ENCODE data around the gene EMP2. TPM values are rescaled to one million over a fixed set of nuclear protein-coding genes. Genes with fewer than 3 reads are reported as not detected.

The EMP2 gene
- total and polyA plus RNA-seq, 8 donors: 10.7 to 60.9 (median 38.8) TPM

DNA sequence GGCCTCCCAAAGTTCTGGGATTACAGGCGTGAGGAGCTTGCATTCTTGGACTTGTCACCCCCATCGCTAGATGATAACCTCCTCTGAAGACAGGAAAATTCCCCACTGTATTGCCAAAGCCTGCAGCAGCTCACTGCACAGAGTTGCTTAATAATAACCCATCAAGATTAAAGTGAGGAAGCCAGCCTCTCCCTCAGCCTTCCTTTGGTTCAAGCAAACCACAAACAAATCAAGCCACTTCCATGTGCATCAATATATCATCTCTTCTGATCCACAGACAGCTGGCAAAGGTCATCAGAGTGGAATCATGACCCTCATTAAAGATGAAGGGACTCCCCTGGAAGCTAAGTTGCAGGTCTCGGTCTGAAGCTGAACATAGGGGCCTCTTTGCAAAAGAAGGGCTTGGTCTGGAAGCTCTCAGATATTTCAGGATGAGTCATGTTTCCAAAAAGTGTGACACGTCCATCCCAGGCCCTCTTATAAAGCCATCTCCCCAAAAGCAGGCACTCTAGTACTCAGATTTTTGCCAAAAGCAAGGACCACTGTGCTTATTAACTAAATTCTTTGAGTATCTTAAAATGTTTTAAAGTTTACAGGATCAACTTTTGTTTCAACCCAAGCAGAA, 4.8 kb downstream of the EMP2 start:
- Histone ChIP-seq H3K9me3 (no peaks in the 10 kb centered on the region), H3K27ac (peak overlapping the region in 3 of 5 donors; percentile 93 to 97 (median 97)), H3K4me3 (no peak overlapping the region), H3K27me3 (peaks cover 0 to 14% (median 0%) of the 10 kb centered on the region in 3 donors), H3K36me3 (peaks cover 0 to 9% (median 2%) of the 10 kb centered on the region in 4 donors), H3K4me1 (peaks cover 33 to 63% (median 47%) of the 10 kb centered on the region in 4 donors)
- intact Hi-C loops (cut with DNase I; ENCODE audit: low total_unique reads): no loop called here
- DNase-seq: no peak
- TF ChIP-seq, protein P1, sequence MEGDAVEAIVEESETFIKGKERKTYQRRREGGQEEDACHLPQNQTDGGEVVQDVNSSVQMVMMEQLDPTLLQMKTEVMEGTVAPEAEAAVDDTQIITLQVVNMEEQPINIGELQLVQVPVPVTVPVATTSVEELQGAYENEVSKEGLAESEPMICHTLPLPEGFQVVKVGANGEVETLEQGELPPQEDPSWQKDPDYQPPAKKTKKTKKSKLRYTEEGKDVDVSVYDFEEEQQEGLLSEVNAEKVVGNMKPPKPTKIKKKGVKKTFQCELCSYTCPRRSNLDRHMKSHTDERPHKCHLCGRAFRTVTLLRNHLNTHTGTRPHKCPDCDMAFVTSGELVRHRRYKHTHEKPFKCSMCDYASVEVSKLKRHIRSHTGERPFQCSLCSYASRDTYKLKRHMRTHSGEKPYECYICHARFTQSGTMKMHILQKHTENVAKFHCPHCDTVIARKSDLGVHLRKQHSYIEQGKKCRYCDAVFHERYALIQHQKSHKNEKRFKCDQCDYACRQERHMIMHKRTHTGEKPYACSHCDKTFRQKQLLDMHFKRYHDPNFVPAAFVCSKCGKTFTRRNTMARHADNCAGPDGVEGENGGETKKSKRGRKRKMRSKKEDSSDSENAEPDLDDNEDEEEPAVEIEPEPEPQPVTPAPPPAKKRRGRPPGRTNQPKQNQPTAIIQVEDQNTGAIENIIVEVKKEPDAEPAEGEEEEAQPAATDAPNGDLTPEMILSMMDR (IDR thresholded peaks at IDR 0.05): no peak
- TF ChIP-seq POLR2A (IDR thresholded peaks at IDR 0.05): no peak
- TF ChIP-seq POLR2AphosphoS5 (IDR thresholded peaks at IDR 0.05): no peak
- no peak for TF ChIP-seq EP300 (IDR thresholded peaks at IDR 0.05)
- 68 to 78% (median 73%) methylated on average over 4 of the region's 4 CpGs for WGBS, 5 donors

GRCh38 chr16:10572611-10573010, 7.8 kb downstream of the EMP2 start:
- intact Hi-C loops (cut with DNase I; ENCODE audit: low total_unique reads): no loop called here
- H3K27me3 ChIP-seq: no peaks in the 10 kb centered on the region
- DNase-seq: no peak
- TF ChIP-seq POLR2A (IDR thresholded peaks at IDR 0.05) (no peak), EP300 (IDR thresholded peaks at IDR 0.05) (no peak), POLR2AphosphoS5 (IDR thresholded peaks at IDR 0.05) (no peak)
- TF ChIP-seq, protein P1 (IDR thresholded peaks at IDR 0.05): no peak
- no peak overlapping the region for H3K4me3 ChIP-seq
- peaks cover 15 to 57% (median 28%) of the 10 kb centered on the region in 4 donors for H3K4me1 ChIP-seq
- H3K9me3 ChIP-seq: no peaks in the 10 kb centered on the region
- WGBS, 5 donors: 78 to 84% (median 82%) methylated on average over 3 of the region's 3 CpGs
- H3K36me3 ChIP-seq: peaks cover 0 to 9% (median 2%) of the 10 kb centered on the region in 4 donors
- no peak overlapping the region for H3K27ac ChIP-seq

DNA sequence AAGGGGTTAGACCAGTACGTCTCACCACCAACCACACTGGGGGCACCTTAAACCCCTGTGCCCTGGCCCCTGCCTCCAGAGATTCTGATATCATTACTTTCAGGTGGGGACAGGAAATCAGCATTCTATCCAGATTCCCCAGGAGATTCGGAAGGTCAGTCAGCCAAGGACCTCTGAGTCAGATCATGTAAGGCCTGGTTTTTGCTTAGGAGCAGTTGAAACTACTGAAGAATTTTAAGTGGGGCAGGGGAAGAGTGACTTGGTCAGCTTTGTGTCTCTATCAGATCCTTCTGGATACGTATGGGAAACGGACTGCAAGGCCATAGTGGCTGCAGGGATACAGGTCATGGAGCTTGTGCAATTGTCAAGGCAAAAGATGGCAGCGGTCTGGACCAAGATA, 9.0 kb downstream of the EMP2 start:
- Histone ChIP-seq H3K27ac (no peak overlapping the region), H3K9me3 (no peaks in the 10 kb centered on the region), H3K4me1 (peaks cover 2 to 48% (median 20%) of the 10 kb centered on the region in 4 donors), H3K36me3 (peaks cover 0 to 9% (median 6%) of the 10 kb centered on the region in 4 donors), H3K4me3 (no peak overlapping the region), H3K27me3 (no peaks in the 10 kb centered on the region)
- WGBS, 5 donors: 74 to 93% (median 75%) methylated on average over 5 of the region's 5 CpGs
- intact Hi-C loops (cut with DNase I; ENCODE audit: low total_unique reads): no loop called here
- TF ChIP-seq EP300 (IDR thresholded peaks at IDR 0.05) (no peak), POLR2A (IDR thresholded peaks at IDR 0.05) (no peak), POLR2AphosphoS5 (IDR thresholded peaks at IDR 0.05) (no peak)
- TF ChIP-seq, protein P1 (IDR thresholded peaks at IDR 0.05): no peak
- no peak for DNase-seq

GRCh38 chr16:10569621-10570020, 10.8 kb downstream of the EMP2 start:
- TF ChIP-seq POLR2A (IDR thresholded peaks at IDR 0.05) (no peak), POLR2AphosphoS5 (IDR thresholded peaks at IDR 0.05) (no peak), EP300 (IDR thresholded peaks at IDR 0.05) (no peak)
- TF ChIP-seq, protein P1 (IDR thresholded peaks at IDR 0.05): no peak
- DNase-seq: peak in 1 of 2 donors; percentile 28
- 50 to 74% (median 70%) methylated on average over 8 of the region's 8 CpGs for WGBS, 5 donors
- Histone ChIP-seq H3K27me3 (no peaks in the 10 kb centered on the region), H3K4me1 (peaks cover 0 to 44% (median 21%) of the 10 kb centered on the region in 4 donors), H3K9me3 (no peaks in the 10 kb centered on the region), H3K36me3 (peaks cover 0 to 9% (median 6%) of the 10 kb centered on the region in 4 donors), H3K27ac (peak overlapping the region in 2 of 5 donors; percentile 25 to 49), H3K4me3 (no peak overlapping the region)
- intact Hi-C loops (cut with DNase I; ENCODE audit: low total_unique reads): no loop called here
